Stimulated activated CD4-positive, alpha-beta T cell treated with anti-CD3 and anti-CD28 coated beads, TNF-alpha, amount 100 ng/mL, for 4 hours (primary cell): ENCODE measurements around the gene DCDC1.

Source experiments
- DNase-seq, 3 experiments: peaks; one replicate each; pipeline ENCODE4 v3.0.0-alpha.2; 2020; ENCODE audit warnings: low read depth in 3 of 3

The DCDC1 gene

DNA sequence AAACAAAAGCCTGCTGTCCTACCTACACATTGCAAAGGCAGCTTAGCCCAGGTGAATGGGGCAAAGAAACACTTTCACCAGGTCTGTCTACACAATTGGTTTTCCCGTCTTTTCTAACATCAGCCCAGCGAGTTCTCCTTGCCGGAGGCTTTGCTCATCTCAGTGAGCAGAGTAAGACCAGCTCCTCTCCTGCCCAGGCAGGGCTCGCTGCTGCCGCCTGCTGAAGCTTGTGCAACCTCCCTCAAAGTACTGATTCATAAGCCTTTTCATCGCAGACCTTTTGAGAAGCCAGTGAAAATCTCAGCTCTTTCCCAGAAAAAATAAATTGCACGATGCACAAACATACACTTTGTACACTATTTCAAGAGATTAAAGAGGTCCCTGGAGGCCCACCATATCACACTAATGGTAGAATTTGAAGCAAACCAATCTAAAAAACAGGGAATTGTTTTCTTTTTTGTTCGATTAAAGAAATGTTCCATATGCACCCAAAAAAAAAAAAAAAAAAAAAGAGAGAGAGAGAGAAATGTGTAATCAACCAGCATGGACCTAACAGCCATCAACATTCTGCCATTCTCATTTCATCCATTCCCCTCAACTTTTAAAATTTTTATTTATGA, 455.3 kb downstream of the DCDC1 start:
- no peak for DNase-seq

DNA sequence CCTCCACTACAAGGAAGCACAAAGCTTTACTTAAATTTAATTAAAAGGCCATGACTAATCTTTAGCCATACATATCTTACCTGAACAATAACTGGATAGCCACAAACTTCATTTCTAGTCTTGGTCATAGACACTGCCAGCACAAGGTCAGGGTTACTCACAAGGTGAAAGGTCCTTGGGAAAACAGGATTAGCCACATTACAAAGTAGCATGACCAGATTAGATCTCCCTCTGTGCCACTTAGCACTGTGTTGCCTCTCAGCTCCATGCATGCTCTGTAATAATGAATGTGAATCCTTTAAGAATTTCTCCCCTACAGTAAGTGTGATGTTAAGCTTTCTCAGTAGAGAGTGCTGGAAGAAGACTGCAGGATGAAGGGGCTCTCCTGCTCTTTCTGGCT, 458.3 kb downstream of the DCDC1 start:
- DNase-seq = no peak

GRCh38 chr11:30908857-30909256, 460.7 kb downstream of the DCDC1 start:
- no peak for DNase-seq

DNA sequence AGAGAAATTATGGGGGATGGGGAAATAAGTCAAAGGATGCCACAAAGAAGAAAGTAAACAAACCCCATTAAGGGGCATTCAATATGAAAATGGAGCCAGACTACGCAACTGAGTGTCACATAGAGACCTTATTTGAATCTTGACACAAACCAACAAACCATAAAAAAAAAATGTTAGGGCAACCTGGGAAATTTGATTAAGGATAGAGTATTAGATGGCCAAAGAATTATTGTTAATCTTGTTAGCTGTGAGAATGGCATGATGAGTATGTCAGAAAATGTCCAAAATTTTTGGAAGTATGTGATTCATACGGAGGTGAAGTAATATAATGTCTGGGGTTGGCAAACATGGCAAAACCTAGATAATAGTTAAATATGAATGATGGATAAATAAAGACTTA, 461.3 kb downstream of the DCDC1 start:
- no peak for DNase-seq

DNA sequence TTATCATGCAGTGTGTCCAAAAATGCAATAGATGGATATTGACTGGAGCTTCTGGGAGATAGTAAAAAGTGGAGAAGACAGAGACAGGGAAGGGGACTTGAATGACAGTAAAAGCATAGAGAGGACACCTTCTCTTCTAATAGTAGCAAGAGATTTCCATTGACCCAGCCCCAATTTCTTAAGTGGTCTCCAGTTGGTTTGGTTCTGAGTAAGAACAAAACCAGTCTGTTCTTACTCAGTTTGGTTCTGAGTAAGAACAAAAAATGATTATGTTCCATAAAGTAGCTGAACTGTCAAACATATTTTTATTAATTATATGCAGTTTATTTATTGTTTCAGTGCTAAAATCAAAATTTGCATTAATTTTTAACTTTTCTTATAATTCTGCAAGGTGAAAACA, 466.6 kb downstream of the DCDC1 start:
- no peak for DNase-seq

DNA sequence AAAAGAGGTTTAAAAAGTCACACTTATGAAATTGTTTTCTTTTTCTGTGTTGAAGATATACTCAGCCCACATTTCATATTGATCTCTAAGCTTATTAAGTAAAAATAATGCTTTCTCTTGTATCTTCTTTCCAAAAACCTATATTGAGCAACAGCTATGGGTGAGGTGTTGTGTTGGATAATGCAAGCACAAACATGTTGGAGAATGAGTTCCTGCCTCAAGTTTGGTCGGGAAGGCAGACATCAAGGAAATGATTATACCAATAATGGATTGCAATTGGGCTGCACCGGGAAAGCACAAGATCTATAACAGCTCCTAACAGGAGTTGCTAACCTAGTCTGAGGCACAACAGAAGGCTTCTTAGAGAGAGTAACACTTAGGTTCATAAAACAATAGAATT, 474.5 kb downstream of the DCDC1 start:
- DNase-seq = no peak

GRCh38 chr11:30893318-30893717, 476.2 kb downstream of the DCDC1 start:
- no peak for DNase-seq

DNA sequence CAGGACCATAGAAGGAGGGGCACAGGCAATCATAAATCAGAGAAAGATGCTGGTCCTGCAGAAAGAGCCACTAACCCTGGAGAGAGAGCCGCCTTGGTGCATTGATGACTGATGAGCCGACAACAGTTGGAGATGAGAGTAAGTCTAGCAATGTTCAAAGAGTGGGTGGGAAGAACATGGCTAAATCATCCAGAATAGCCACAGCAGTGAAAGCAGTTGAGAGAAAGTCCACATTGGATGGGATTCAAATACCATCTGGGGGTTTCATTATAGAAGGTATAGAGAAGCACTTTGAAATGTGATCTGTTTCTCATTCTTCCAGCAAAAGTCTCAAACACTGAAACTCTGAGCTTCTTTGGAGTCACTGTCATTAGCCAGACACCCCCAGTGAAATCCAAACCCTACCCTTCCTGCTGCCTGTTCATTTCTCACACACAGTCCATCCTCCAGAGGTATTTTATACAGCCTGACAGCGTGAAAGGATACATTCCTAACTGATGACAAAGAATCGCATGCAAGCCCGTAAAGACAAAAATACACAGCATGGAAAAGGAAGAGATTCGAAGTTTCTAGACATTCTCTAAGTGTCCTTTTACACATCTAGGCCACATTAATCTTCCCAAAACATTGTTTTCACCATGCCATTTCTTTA, 480.3 kb downstream of the DCDC1 start:
- DNase-seq = no peak

- no peak for DNase-seq
These were observed 490.1 kb downstream of the DCDC1 start for GRCh38 chr11:30879322-30880005.

DNA sequence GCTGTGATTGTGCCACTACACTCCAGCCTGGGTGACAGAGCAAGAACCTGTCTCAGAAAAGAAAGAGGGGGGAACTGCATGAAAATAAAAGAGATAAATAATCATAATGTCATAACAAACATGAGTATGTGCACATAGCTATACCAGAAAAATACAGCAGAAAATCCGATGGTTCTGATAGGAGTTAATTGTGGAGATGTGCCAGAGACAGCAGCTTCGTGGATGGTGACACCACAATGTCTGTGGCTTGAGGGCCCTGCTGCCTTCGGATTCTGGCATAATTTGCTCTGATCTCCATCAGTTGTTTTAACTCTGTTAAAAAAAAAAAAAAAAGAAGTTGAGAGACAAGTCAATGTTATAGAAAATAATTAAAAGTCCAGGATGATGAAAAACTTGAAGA, 491.1 kb downstream of the DCDC1 start:
- no peak for DNase-seq

DNA sequence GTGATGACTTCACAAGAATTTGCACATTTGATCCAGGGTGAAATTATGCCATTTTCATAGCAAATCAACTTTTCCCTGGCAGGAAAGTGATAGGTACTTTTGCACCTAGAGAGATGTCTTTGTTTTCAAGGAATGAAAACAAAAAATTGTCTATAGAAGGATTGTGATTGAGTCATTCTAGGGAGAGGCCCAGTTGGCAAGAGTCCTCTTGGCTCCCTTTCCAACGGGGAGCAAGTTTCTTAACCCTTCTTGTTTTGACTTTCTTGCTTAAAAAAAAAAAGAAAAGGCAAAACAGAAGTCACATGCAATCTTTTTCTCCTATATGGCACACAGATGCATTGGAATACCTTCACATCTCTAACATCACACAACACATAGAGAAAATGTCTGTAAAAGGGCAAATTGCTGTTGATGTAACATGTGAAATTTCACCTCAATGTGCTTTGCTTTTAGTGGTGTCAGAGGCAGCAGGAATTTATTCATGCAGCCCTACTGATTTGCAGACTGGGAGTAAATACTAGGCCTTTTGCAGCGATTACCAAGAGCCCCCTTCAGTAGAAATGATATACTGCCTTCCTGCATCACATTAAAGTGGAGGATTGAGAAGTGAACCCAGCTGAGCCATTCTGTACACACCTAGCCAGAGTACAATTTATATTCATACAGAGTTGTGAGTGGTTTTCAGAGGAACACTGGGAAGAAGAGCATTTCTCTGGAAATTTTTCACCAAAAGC, 492.7 kb downstream of the DCDC1 start:
- no peak for DNase-seq

GRCh38 chr11:30876228-30876627, 493.3 kb downstream of the DCDC1 start:
- no peak for DNase-seq

DNA sequence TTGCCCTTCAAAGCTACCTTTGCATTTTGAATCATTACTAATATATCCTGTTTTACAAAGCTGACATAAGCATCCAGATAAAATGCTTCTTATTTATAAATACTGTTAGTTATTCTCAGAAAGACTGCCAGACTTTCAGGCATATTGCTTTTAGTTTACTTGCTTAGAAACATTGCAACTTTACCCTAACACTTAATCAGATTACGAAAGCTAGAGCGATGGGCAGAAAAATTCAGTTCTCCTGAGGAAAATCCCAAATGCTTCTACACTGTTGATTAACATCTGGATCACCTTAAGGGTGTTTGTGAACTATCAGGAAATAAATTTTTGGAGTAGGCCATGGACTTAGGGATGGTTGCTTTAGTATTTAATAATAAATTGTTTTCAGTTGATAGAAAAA, 493.7 kb downstream of the DCDC1 start:
- DNase-seq = no peak

DNA sequence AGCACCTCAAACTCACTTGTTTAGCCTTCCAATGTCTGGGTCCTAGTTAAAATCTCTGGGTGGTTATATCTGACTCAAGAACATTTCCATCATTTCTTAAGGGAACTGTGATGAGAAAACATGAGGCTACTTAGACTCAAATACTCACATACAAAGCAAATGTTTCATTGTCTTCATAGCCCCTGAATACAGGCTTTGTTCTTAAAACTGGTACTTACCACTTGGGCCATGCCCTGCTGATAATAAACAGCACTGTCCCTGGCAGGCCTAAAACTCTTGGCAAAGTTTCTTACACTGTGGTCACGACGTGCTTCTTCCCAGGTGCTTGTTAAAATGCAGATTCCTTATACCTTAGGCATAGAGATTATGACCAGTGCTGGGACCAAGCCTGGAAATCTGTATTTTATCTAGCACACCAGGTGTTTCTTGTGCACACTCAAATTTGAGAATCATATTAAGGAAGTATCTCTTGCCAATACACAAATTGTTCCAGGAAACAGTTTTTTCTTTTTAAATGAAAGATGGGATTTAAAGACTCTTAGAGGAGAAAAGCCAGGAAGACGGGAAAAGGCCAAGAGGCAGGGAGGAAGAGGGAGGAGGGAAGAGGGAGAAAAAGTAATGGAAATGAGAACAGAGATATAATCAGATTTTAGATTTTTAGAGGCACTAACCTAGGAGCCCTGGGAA, 495.5 kb downstream of the DCDC1 start:
- DNase-seq = no peak

- no peak for DNase-seq
These were observed 500.9 kb downstream of the DCDC1 start for GRCh38 chr11:30868626-30869081.

GRCh38 chr11:30863209-30863608, 506.3 kb downstream of the DCDC1 start:
- DNase-seq = no peak

- no peak for DNase-seq
These were observed 508.0 kb downstream of the DCDC1 start for GRCh38 chr11:30861531-30861930.

DNA sequence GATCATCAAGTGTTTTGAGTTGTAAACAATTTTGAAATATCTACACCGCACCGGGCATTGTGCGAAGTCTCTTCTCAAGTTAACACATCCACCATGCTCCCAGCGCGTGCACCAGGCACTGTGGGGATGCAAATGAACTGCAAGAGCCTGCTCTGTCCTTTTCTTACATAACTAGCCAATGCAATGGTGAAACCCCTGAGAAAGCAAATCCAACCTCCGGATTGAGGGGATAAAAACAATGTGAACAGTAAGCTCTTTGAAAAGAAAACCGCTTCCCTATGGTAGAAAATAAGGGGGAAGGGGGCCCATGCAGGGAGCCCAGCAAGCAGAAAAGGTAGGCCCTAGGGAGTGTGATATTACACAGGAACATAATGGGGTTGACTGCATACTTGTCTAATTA, 508.5 kb downstream of the DCDC1 start:
- no peak for DNase-seq

- DNase-seq = no peak
These were observed 509.4 kb downstream of the DCDC1 start for GRCh38 chr11:30860146-30860545.

DNA sequence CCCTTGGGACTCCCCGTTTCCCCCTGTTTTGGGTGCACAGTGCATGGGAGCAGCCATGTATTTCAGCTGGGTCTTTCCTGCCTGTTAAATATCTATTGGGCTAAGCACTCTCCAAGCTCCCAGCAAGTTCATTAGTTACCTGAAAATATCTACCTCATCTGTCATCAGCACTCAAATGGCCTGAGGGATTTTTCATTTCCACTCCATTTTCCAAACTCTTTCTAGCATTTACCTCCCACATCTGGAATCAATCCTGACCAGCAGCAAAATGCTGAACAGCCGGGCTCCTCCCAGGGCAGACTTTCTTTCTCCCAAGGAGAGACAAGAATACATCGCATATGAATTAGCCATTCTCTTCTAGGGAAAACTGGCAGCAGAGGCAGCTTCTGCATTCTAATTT, 509.9 kb downstream of the DCDC1 start:
- no peak for DNase-seq

DNA sequence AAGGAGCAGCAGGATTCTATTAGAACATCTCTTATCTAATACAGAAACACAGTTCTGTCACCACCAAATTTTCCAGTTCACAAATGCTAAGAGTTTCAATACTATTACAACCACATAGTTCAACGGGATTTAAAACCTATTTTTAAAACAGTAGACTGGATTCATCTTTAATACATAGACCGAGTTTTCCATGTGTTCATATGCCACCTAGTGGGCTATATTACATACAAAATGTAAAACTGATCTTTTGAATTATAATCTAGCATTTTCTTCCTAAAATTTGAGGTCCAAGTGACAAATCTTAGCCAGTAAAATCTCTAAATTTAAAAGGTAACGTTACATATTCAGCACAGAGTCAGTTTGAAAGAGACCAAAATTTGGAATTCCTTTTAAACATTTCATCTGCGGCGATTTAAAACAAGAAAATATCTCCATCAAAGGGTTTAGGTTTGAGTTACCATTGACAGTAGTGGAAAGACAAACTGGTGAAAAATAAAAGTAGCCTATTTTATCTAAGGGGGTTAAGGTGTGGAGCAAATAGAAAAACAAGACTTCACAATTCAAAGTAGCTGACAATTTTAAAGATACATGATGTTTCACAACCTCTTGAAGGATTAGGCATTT, 514.0 kb downstream of the DCDC1 start:
- no peak for DNase-seq

DNA sequence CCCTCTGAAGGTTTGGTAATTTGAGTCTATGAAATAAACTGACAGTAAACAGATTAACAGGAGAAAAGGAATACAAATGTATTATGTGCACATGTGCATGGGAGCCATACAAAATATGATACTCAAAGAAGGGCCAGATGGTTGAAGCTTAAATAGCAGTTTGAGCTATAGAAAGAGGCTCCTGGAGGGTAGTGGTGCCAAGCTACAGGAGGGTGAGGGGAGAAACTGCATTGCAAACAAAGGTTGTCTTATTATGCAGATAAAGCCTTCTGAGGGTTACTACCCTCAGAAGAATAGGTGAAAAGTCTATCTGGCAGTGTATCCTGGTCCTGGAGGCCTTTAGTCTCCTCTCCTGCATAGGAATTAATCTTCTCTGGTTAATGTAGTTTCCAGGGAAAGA, 516.1 kb downstream of the DCDC1 start:
- DNase-seq = no peak
